ENCODE results near the gene NCBP2L.

- TF ChIP-seq CTCF (IDR thresholded peaks at IDR 0.05; ENCODE audit: extremely low read depth in 1 of 2, insufficient read depth in 1 of 2, low read depth in 1 of 2, low read length in 2 of 2) = no peak
- no peak for TF ChIP-seq JUN (IDR thresholded peaks at IDR 0.05; ENCODE audit: borderline replicate concordance, insufficient read depth, insufficient read length, low read depth)
- TF ChIP-seq MAX (IDR thresholded peaks at IDR 0.05; ENCODE audit: insufficient read depth, insufficient read length) = no peak
Measured at GRCh38 chrX:107805179-107805578, 27.6 kb downstream of the NCBP2L start.

Measured in endothelial cell of umbilical vein (primary cell).